Kidney tubule cell (primary cell): ENCODE results near the gene NPC1.
A peak's percentile ranks its signal among the peaks of the same experiment; 100 is the strongest.
"Not testable (repeated sequence)": the region's sequence is repeated elsewhere in the genome, so short reads cannot be mapped to it uniquely, and the experiment has no call there.

Experiments used
- DNase-seq: peaks from one replicate; pipeline ENCODE4 v3.0.0-alpha.2; 2018; ENCODE audit warnings: low spot score

Gene NPC1

GRCh38 chr18:23523429-23524212 is 62.7 kb downstream of the NPC1 start:
- DNase-seq, result peak; percentile 39

- DNase-seq, result no peak
Measured at GRCh38 chr18:23521907-23522306, 64.4 kb downstream of the NPC1 start.

- no peak for DNase-seq
Measured at GRCh38 chr18:23521271-23521670, 65.0 kb downstream of the NPC1 start.

- peak; percentile 34 for DNase-seq
Measured at GRCh38 chr18:23519734-23520133, 66.6 kb downstream of the NPC1 start.

GRCh38 chr18:23515911-23516546 is 70.3 kb downstream of the NPC1 start:
- DNase-seq, result peak; percentile 82

GRCh38 chr18:23512641-23513040 is 73.7 kb downstream of the NPC1 start:
- no peak for DNase-seq

- not testable (repeated sequence) for DNase-seq
Measured at GRCh38 chr18:23512216-23512615, 74.1 kb downstream of the NPC1 start.

- not testable (repeated sequence) for DNase-seq
Measured at GRCh38 chr18:23510923-23511322, 75.4 kb downstream of the NPC1 start.

GRCh38 chr18:23506393-23506792 is 79.9 kb downstream of the NPC1 start:
- DNase-seq, result no peak

GRCh38 chr18:23504720-23505119 is 81.6 kb downstream of the NPC1 start:
- DNase-seq, result peak; percentile 70

- DNase-seq, result no peak
Measured at GRCh38 chr18:23503963-23504344, 82.4 kb downstream of the NPC1 start.

- DNase-seq, result peak; percentile 93
Measured at GRCh38 chr18:23503038-23503962, 83.0 kb downstream of the NPC1 start, which contains the start of gene RMC1. Gene RMC1, plus strand, starts transcription at chr18:23503511. Its CDS starts 108 bp downstream, at chr18:23503619.

GRCh38 chr18:23502516-23503037 is 83.7 kb downstream of the NPC1 start:
- no peak for DNase-seq

GRCh38 chr18:23501626-23502025 is 84.7 kb downstream of the NPC1 start:
- no peak for DNase-seq

- no peak for DNase-seq
Measured at GRCh38 chr18:23499291-23499781, 87.0 kb downstream of the NPC1 start.

GRCh38 chr18:23498877-23499276 is 87.4 kb downstream of the NPC1 start:
- DNase-seq, result peak; percentile 76

- DNase-seq, result no peak
Measured at GRCh38 chr18:23498117-23498516, 88.2 kb downstream of the NPC1 start.

GRCh38 chr18:23495723-23496440 is 90.4 kb downstream of the NPC1 start:
- no peak for DNase-seq

GRCh38 chr18:23494992-23495391 is 91.3 kb downstream of the NPC1 start:
- DNase-seq, result no peak

GRCh38 chr18:23493654-23494053 is 92.7 kb downstream of the NPC1 start:
- no peak for DNase-seq

- DNase-seq, result not testable (repeated sequence)
Measured at GRCh38 chr18:23489586-23489985, 96.7 kb downstream of the NPC1 start.
